NCI-H524 treated with DMSO at 0.1 percent for 48 hours (cell line): Measurements from ENCODE around the gene NR3C2.
"Not testable (repeated sequence)": the region's sequence is repeated elsewhere in the genome, so short reads cannot be mapped to it uniquely, and the experiment has no call there.

Experiments used
- DNase-seq: peaks from one replicate; lab custom pipeline; 2025; lab: John Stamatoyannopoulos, UW

The NR3C2 gene

GRCh38 chr4:148216321-148216720 lies 225.9 kb downstream of the NR3C2 start:
- no peak for DNase-seq

DNA sequence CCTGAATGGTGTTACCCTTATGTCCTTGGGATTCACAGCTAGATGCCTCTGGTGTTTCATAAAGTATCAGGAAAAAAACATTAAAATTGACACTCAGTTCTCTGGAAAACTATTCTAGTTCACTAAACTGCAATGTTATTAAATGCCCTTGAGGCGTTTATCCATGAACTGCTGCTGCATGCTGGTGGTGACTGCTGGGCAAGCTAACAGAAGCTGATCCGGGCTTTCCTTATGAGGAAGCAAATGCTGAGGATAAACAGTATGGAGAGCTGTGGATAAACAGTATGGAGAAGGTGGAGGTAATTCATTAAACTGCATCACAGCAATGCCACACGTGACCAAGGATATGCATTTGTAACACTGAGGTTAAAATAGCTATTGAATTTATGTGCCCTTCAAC lies 227.0 kb downstream of the NR3C2 start:
- DNase-seq: no peak

- DNase-seq: no peak
Measured at GRCh38 chr4:148214529-148215166, 227.6 kb downstream of the NR3C2 start.

- DNase-seq: no peak
Measured at GRCh38 chr4:148211533-148211932, 230.7 kb downstream of the NR3C2 start.

GRCh38 chr4:148210661-148211060 lies 231.6 kb downstream of the NR3C2 start:
- DNase-seq: no peak

GRCh38 chr4:148207068-148207467 lies 235.1 kb downstream of the NR3C2 start:
- no peak for DNase-seq

- DNase-seq: no peak
Measured at GRCh38 chr4:148205476-148205875, 236.7 kb downstream of the NR3C2 start.

DNA sequence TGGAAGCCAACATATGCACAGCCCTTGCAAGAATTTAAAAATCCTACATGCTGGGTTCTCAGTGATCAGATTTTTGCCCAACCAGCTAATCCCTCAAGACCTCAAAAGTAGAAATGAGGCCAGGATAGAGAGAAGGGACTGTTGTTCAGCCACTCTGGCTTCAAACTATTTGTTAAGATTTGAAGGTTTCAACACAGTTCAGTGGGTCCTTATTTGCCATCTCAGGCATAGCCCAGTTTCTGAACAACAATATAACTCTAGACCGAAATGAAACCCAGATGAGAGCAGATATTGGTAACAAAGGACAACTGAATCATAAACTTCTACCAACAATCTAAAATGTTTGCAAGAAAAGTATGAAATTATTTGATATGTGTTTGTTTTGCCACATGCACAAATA lies 237.3 kb downstream of the NR3C2 start:
- DNase-seq: no peak

DNA sequence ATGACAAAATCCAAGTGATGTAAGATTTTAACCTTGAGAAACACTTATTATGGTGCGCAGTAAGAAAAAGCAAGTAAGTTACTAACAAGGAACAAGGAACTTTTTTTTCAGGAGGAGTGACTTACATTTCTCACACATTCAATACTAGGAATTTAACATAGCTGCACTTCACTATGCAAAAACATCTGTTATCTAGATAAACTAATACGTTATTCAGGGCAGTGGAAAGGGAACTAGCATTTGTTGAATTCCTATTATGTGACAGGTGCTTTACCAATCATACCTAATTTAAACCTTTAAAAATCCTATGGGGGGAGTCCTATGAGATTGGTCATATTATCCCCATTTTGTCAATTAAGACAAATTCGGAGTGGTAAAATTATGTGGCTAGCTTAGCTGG lies 238.0 kb downstream of the NR3C2 start:
- no peak for DNase-seq

- DNase-seq: no peak
Measured at GRCh38 chr4:148203056-148203898, 238.9 kb downstream of the NR3C2 start.

GRCh38 chr4:148200960-148201359 lies 241.3 kb downstream of the NR3C2 start:
- no peak for DNase-seq

GRCh38 chr4:148196164-148196563 lies 246.1 kb downstream of the NR3C2 start:
- DNase-seq: no peak

DNA sequence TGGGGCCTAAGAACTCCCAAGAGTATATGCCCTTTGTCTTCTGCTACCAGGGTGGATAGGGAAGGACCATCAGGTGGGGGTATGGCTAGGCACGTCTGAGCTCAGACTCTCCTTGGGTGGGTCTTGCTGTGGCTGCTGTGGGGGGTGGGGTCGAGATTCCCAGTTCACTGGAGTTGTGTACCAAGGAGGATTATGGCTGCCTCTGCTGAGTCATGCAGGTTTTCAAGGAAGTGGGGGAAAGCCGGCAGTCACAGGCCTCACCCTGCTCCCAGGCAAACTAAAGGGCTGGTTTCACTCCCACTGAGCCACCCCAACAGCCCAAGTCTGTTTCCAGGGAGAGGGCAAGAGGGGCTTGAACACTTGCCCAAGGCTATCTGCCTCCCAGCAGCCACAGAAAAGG lies 249.7 kb downstream of the NR3C2 start:
- no peak for DNase-seq

GRCh38 chr4:148187454-148188222 lies 254.6 kb downstream of the NR3C2 start:
- not testable (repeated sequence) for DNase-seq

GRCh38 chr4:148184922-148185321 lies 257.3 kb downstream of the NR3C2 start:
- DNase-seq: no peak

DNA sequence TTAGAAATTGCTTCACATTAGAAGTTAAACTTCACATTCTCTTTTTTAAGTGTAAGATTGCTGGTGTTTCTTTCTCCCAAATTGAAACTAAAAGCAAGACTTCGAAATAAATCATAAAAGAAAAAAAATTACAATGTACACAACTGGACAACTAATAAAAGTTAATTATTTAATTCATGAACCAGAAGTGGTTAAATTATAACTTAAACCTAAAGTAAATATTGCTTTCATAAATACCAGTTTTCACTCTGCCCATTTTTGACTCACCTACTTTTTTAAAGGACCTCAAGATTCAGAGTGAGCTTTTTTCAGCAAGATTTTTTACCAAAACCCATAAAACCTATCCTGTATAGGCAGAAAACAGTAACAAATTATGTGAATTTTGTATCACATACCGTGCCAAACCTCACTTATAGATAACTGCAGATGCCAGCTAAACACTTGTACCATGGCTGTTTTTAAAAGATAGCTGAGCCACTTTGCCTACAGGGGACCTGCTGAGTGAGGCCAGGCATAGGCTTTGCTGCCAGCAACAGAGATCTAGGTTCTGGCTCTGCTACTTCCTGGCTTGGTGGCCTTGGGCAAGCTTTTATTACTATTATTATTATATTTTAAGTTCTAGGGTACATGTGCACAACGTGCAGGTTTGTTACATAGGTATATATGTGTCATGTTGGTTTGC lies 259.8 kb downstream of the NR3C2 start:
- no peak for DNase-seq

- DNase-seq: no peak
Measured at GRCh38 chr4:148173397-148174017, 268.7 kb downstream of the NR3C2 start.

DNA sequence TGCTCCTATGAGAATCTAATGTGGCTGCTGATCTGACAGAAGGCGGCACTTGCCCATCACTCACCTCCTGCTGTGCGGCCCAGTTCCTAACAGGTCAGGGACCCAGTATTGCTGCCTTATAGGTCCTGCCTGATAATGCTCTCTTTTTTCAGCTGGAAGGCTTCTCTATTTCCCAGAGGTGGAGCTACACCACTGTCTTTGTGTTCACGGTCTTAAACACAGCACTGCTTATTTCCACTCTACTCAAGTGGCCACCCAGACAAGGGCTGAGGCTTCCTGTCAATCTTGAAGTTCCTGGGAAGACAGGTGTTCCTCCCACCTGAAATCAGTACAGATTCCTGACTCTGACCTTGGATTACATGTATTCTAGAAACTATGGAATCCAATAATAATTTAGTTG lies 270.6 kb downstream of the NR3C2 start:
- no peak for DNase-seq

DNA sequence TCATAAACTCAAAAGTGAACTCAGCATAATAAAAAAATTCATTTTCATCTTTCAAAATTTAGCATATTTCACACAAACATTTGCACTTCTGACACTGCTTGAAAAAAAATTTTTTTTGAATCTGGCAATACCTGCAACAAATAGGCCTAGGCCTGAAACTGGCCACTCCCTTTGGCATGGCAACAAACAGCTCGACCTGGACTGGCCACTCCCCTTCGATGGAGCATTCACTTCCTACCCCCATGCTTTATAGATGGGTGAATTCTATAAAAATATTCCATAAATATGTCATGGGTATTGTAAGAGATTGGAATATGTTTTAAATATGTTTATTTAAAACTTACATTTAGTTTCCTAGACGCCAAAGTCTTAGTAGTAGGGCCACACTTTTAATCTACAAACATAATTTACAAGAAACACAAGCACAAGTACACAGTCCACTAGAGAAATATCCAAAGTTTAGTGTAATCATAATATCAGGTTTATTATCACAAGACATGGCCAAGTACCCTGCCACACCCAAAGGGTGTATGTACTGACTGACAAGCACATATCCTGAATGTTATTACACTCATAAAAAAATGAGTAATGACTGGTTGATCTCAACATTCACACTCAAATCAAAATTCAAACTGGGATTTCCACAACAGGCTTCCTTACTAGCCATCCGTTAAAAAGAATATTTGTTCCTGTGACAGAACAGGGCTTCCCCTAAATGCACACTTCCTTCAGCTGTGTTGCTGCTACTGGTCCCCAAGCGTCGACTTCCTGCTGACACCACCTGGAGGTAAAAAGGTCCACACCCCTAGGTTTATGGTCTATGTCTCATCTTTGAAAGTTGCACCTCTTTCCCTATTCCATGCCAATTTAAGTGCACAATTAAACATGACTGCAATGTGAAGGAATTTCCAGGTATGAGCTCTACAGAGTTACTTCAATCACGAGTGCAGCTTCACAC lies 271.5 kb downstream of the NR3C2 start:
- DNase-seq: no peak

DNA sequence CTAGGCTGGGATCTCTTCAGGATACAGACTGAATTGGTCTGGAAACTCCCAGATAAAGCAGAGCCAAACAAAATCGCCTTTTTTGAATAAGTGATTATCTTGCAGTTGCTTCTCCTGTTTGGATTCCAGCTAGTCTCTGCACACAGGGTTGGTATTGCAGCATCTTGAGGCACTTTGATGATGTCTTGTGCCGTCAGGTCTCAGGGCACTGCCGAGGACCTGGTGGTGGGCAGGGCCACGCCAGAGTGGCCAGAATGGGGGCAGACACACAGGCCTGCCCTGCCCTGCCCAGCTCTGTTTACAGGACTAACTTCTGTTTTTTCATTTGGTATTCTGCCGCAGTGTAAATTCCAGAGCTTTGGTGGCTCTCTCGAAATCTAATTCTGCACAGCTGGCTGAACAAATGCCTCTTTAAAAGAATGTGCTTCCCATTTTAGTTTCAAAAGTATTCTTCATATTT lies 276.1 kb downstream of the NR3C2 start:
- DNase-seq: no peak

- no peak for DNase-seq
Measured at GRCh38 chr4:148164557-148164956, 277.7 kb downstream of the NR3C2 start.
